HEK293 (cell line): ENCODE measurements around the gene SP3.

ENCODE experiments used
- CTCF ChIA-PET: fragments of 350-600 bp; formaldehyde crosslinking; extraction: SDS; loops from one replicate; lab custom pipeline; 2021; ENCODE audit warnings: antibody characterized with exemption; lab: Yijun Ruan, JAX
- POLR2A ChIA-PET: fragments of 300-600 bp; formaldehyde crosslinking; extraction: SDS; loops from one replicate; lab custom pipeline; 2020; ENCODE audit warnings: antibody characterized with exemption, inconsistent platforms; lab: Yijun Ruan, JAX
- H3K27ac ChIP-seq: fragments of 200-500 bp; sonication (Bioruptor generic); 2 replicates; pipeline ENCODE4 v1.5.1; 2014; ENCODE audit warnings: low read depth, low read length, control low read depth, inconsistent platforms; ENCODE audit errors: extremely low read depth
- H3K36me3 ChIP-seq, 2 experiments: fragments of 200-500 bp in 1 of 2; sonication (Bioruptor generic) in 1 of 2; 1 replicate in 1 of 2; 2 replicates in 1 of 2; pipeline ENCODE4 v1.5.1; 2014 to 2017; ENCODE audit warnings: inconsistent platforms in 2 of 2, low read length in 2 of 2; ENCODE audit not compliant: control insufficient read depth in 2 of 2, insufficient read depth in 1 of 2
- H3K4me1 ChIP-seq: fragments of 200-500 bp; sonication (Bioruptor generic); 2 replicates; pipeline ENCODE4 v1.5.1; 2014; ENCODE audit warnings: mild to moderate bottlenecking, low read length, inconsistent platforms; ENCODE audit not compliant: control insufficient read depth, insufficient read depth
- H3K4me3 ChIP-seq: 2 replicates; pipeline ENCODE4 v1.5.1; 2011; ENCODE audit warnings: low read depth, mild to moderate bottlenecking, control low read depth, low read length, moderate library complexity
- H3K9me3 ChIP-seq: fragments of 200-500 bp; sonication (Bioruptor generic); 2 replicates; pipeline ENCODE4 v1.5.1; 2014; ENCODE audit warnings: low read depth, low read length, inconsistent platforms; ENCODE audit not compliant: control insufficient read depth, insufficient read depth
- CTCF ChIP-seq: fragments of 450-650 bp; formaldehyde crosslinking; IDR thresholded peaks from 2 replicates; pipeline ENCODE4 v1.5.1; 2016; ENCODE audit warnings: missing biosample characterization, missing genetic modification characterization
- GLI4 ChIP-seq: fragments of 450-650 bp; formaldehyde crosslinking; IDR thresholded peaks from 2 replicates; pipeline ENCODE4 v1.5.1; 2016; ENCODE audit warnings: missing biosample characterization, missing genetic modification characterization
- IKZF3 ChIP-seq: fragments of 450-650 bp; IDR thresholded peaks from 2 replicates; pipeline ENCODE4 v1.5.0; 2018; ENCODE audit warnings: missing biosample characterization, mild to moderate bottlenecking, missing genetic modification characterization, moderate library complexity
- KLF16 ChIP-seq: fragments of 450-650 bp; formaldehyde crosslinking; IDR thresholded peaks from 2 replicates; pipeline ENCODE4 v1.5.1; 2017; ENCODE audit warnings: missing biosample characterization, missing genetic modification characterization
- PATZ1 ChIP-seq: fragments of 450-650 bp; formaldehyde crosslinking; IDR thresholded peaks from 2 replicates; pipeline ENCODE4 v1.5.1; 2016; ENCODE audit warnings: missing biosample characterization, missing genetic modification characterization
- SP2 ChIP-seq: fragments of 450-650 bp; formaldehyde crosslinking; IDR thresholded peaks from 2 replicates; pipeline ENCODE4 v1.5.1; 2016; ENCODE audit warnings: missing biosample characterization, missing genetic modification characterization
- TRIM28 ChIP-seq: IDR thresholded peaks from 2 replicates; pipeline ENCODE4 v1.6.1; 2011; ENCODE audit warnings: low read length, control low read depth, borderline replicate concordance
- ZBTB17 ChIP-seq: fragments of 450-650 bp; formaldehyde crosslinking; IDR thresholded peaks from 2 replicates; pipeline ENCODE4 v1.5.1; 2016; ENCODE audit warnings: missing biosample characterization, missing genetic modification characterization
- ZBTB26 ChIP-seq: fragments of 450-650 bp; formaldehyde crosslinking; optimal IDR thresholded peaks from 2 replicates; pipeline ENCODE3; 2016; ENCODE audit warnings: missing biosample characterization, mild to moderate bottlenecking, missing genetic modification characterization
- ZBTB49 ChIP-seq: fragments of 450-650 bp; formaldehyde crosslinking; IDR thresholded peaks from 2 replicates; pipeline ENCODE4 v1.5.1; 2016; ENCODE audit warnings: missing biosample characterization, missing genetic modification characterization, low read depth
- ZBTB8A ChIP-seq: fragments of 450-650 bp; formaldehyde crosslinking; IDR thresholded peaks from 2 replicates; pipeline ENCODE4 v1.5.1; 2016; ENCODE audit warnings: missing biosample characterization, missing genetic modification characterization
- ZEB2 ChIP-seq: fragments of 450-650 bp; formaldehyde crosslinking; IDR thresholded peaks from 2 replicates; pipeline ENCODE4 v1.5.1; 2016; ENCODE audit warnings: missing biosample characterization, missing genetic modification characterization
- ZFP41 ChIP-seq: fragments of 450-650 bp; formaldehyde crosslinking; IDR thresholded peaks from 2 replicates; pipeline ENCODE4 v1.5.1; 2016; ENCODE audit warnings: missing biosample characterization, missing genetic modification characterization, borderline replicate concordance
- ZNF146 ChIP-seq: fragments of 450-650 bp; formaldehyde crosslinking; IDR thresholded peaks from 2 replicates; pipeline ENCODE4 v1.5.1; 2016; ENCODE audit warnings: missing biosample characterization, missing genetic modification characterization
- ZNF155 ChIP-seq: fragments of 450-650 bp; formaldehyde crosslinking; IDR thresholded peaks from 2 replicates; pipeline ENCODE4 v1.5.1; 2016; ENCODE audit warnings: missing biosample characterization, missing genetic modification characterization
- ZNF175 ChIP-seq: fragments of 450-650 bp; formaldehyde crosslinking; IDR thresholded peaks from 2 replicates; pipeline ENCODE4 v1.5.1; 2016; ENCODE audit warnings: missing biosample characterization, missing genetic modification characterization
- ZNF184 ChIP-seq: fragments of 450-650 bp; IDR thresholded peaks from 2 replicates; pipeline ENCODE4 v1.5.1; 2018; ENCODE audit warnings: missing biosample characterization, mild to moderate bottlenecking, missing genetic modification characterization
- ZNF266 ChIP-seq: fragments of 450-650 bp; formaldehyde crosslinking; IDR thresholded peaks from 2 replicates; pipeline ENCODE4 v1.5.1; 2016; ENCODE audit warnings: missing biosample characterization, missing genetic modification characterization, low read depth
- ZNF335 ChIP-seq: fragments of 450-650 bp; formaldehyde crosslinking; conservative IDR thresholded peaks from 2 replicates; pipeline ENCODE4 v1.5.1; 2016; ENCODE audit warnings: missing biosample characterization, missing genetic modification characterization
- ZNF350 ChIP-seq: fragments of 450-650 bp; formaldehyde crosslinking; IDR thresholded peaks from 2 replicates; pipeline ENCODE4 v1.5.0; 2017; ENCODE audit warnings: missing biosample characterization, mild to moderate bottlenecking, missing genetic modification characterization
- ZNF510 ChIP-seq: fragments of 450-650 bp; formaldehyde crosslinking; IDR thresholded peaks from 2 replicates; pipeline ENCODE4 v1.5.1; 2018; ENCODE audit warnings: mild to moderate bottlenecking, missing genetic modification characterization, missing biosample characterization; ENCODE audit not compliant: insufficient replicate concordance
- ZNF521 ChIP-seq: fragments of 450-650 bp; formaldehyde crosslinking; IDR thresholded peaks from 2 replicates; pipeline ENCODE4 v1.5.1; 2017; ENCODE audit warnings: missing biosample characterization, mild to moderate bottlenecking, missing genetic modification characterization
- ZNF561 ChIP-seq: fragments of 450-650 bp; IDR thresholded peaks from 2 replicates; pipeline ENCODE4 v1.5.1; 2018; ENCODE audit warnings: missing biosample characterization, missing genetic modification characterization, borderline replicate concordance
- ZNF571 ChIP-seq: fragments of 450-650 bp; formaldehyde crosslinking; IDR thresholded peaks from 2 replicates; pipeline ENCODE4 v1.5.0; 2017; ENCODE audit warnings: missing biosample characterization, missing genetic modification characterization
- ZNF624 ChIP-seq: fragments of 450-650 bp; formaldehyde crosslinking; IDR thresholded peaks from 2 replicates; pipeline ENCODE4 v1.5.1; 2017; ENCODE audit warnings: missing biosample characterization, missing genetic modification characterization
- ZSCAN18 ChIP-seq: fragments of 450-650 bp; formaldehyde crosslinking; IDR thresholded peaks from 2 replicates; pipeline ENCODE4 v1.5.1; 2016; ENCODE audit warnings: missing biosample characterization, missing genetic modification characterization
- ZXDB ChIP-seq: fragments of 450-650 bp; formaldehyde crosslinking; IDR thresholded peaks from 2 replicates; pipeline ENCODE4 v1.5.1; 2016; ENCODE audit warnings: missing biosample characterization, missing genetic modification characterization

SP3 gene

GRCh38 chr2:173909846-173910245 is 55.3 kb downstream of the SP3 start:
- Histone ChIP-seq H3K4me3 (no peak overlapping the region), H3K4me1 (no peaks in the 10 kb centered on the region), H3K9me3 (no peaks in the 10 kb centered on the region), H3K27ac (no peak overlapping the region), H3K36me3 (peaks cover 28 to 68% of the 10 kb centered on the region in 2 experiments)
- ChIA-PET CTCF (no interaction called here), POLR2A (interaction anchor here (0.6 kb wide), 1 partner anchor 54 kb away, joined by 3 read pairs; no protein-coding TSS in a partner anchor)
- TF ChIP-seq ZNF335, result no peak
- no peak for TF ChIP-seq ZNF175
- no peak for TF ChIP-seq ZEB2 (tag by site-specific recombination)
- no peak for TF ChIP-seq TRIM28
- no peak for TF ChIP-seq ZBTB8A (tag by site-specific recombination)
- no peak for TF ChIP-seq ZNF624
- no peak for TF ChIP-seq ZXDB (tag by site-specific recombination)
- TF ChIP-seq GLI4 (tag by site-specific recombination), result no peak
- TF ChIP-seq ZNF350 (tag by site-specific recombination), result no peak
- TF ChIP-seq ZNF561 (tag by site-specific recombination), result no peak
- no peak for TF ChIP-seq ZFP41 (tag by site-specific recombination)
- no peak for TF ChIP-seq ZNF521
- no peak for TF ChIP-seq ZBTB26 (tag by site-specific recombination)
- no peak for TF ChIP-seq ZNF571
- no peak for TF ChIP-seq ZNF510 (tag by site-specific recombination)

GRCh38 chr2:173906626-173907025 is 58.5 kb downstream of the SP3 start:
- no peak overlapping the region for H3K27ac ChIP-seq
- H3K4me3 ChIP-seq, result no peak overlapping the region
- no peaks in the 10 kb centered on the region for H3K9me3 ChIP-seq
- H3K4me1 ChIP-seq, result no peaks in the 10 kb centered on the region
- POLR2A ChIA-PET, result no interaction called here
- CTCF ChIA-PET, result interaction anchor here (0.6 to 0.7 kb wide), 2 partner anchors 338 to 438 kb away, joined by 3 read pairs; no protein-coding TSS in a partner anchor
- peaks cover 12 to 60% of the 10 kb centered on the region in 2 experiments for H3K36me3 ChIP-seq
- TF ChIP-seq SP2 (tag by site-specific recombination) (no peak), PATZ1 (no peak), ZNF571 (no peak), ZSCAN18 (tag by site-specific recombination) (no peak), KLF16 (tag by site-specific recombination) (no peak), ZBTB17 (no peak), ZNF184 (tag by site-specific recombination) (no peak), ZNF146 (tag by site-specific recombination) (no peak), ZNF155 (tag by site-specific recombination) (no peak), IKZF3 (tag by site-specific recombination) (no peak), ZNF266 (no peak), ZBTB49 (tag by site-specific recombination) (no peak), CTCF (tag by site-specific recombination) (no peak)
